ENCODE data around the gene KDM3A.

Gene KDM3A

GRCh38 chr2:86464652-86465051 lies 23.5 kb downstream of the KDM3A start:
- no peak overlapping the region for H3K27ac ChIP-seq
- TF ChIP-seq CTCF (IDR thresholded peaks at IDR 0.05) (no peak), ZFX (IDR thresholded peaks at IDR 0.05; ENCODE audit: borderline replicate concordance) (no peak)

- H3K27ac ChIP-seq, result no peak overlapping the region
- TF ChIP-seq ZFX (IDR thresholded peaks at IDR 0.05; ENCODE audit: borderline replicate concordance), result no peak
- TF ChIP-seq CTCF (IDR thresholded peaks at IDR 0.05), result no peak
Measured at GRCh38 chr2:86466306-86466705, 25.1 kb downstream of the KDM3A start.

GRCh38 chr2:86468162-86469033 lies 27.2 kb downstream of the KDM3A start:
- H3K27ac ChIP-seq, result no peak overlapping the region
- TF ChIP-seq CTCF (IDR thresholded peaks at IDR 0.05), result no peak
- no peak for TF ChIP-seq ZFX (IDR thresholded peaks at IDR 0.05; ENCODE audit: borderline replicate concordance)

GRCh38 chr2:86470890-86471289 lies 29.7 kb downstream of the KDM3A start:
- TF ChIP-seq ZFX (IDR thresholded peaks at IDR 0.05; ENCODE audit: borderline replicate concordance) (no peak), CTCF (IDR thresholded peaks at IDR 0.05) (no peak)
- H3K27ac ChIP-seq, result no peak overlapping the region

- H3K27ac ChIP-seq, result no peak overlapping the region
- TF ChIP-seq CTCF (IDR thresholded peaks at IDR 0.05) (no peak), ZFX (IDR thresholded peaks at IDR 0.05; ENCODE audit: borderline replicate concordance) (no peak)
Measured at GRCh38 chr2:86471637-86472036, 30.5 kb downstream of the KDM3A start.

- H3K27ac ChIP-seq, result no peak overlapping the region
- TF ChIP-seq ZFX (IDR thresholded peaks at IDR 0.05; ENCODE audit: borderline replicate concordance) (no peak), CTCF (IDR thresholded peaks at IDR 0.05) (no peak)
Measured at GRCh38 chr2:86476092-86476491, 34.9 kb downstream of the KDM3A start.

GRCh38 chr2:86476918-86477317 lies 35.7 kb downstream of the KDM3A start:
- H3K27ac ChIP-seq, result no peak overlapping the region
- no peak for TF ChIP-seq CTCF (IDR thresholded peaks at IDR 0.05)
- TF ChIP-seq ZFX (IDR thresholded peaks at IDR 0.05; ENCODE audit: borderline replicate concordance), result no peak
